IMR-90 (cell line): ENCODE measurements around the gene GOLGA6C. TPM values are rescaled to one million over a fixed set of nuclear protein-coding genes. Genes with fewer than 3 reads are reported as not detected.

Experiments used
- ATAC-seq: fragments of 200-7000 bp; cut with Tn5 transposase; 2 replicates; pipeline ENCODE4 v1.9.1; 2020; ENCODE audit warnings: low read depth, mild to moderate bottlenecking, moderate library complexity
- BruUV-seq: library from RNA; stranded (reverse); fragments of 400-500 nt; replicated peaks from 2 replicates; lab custom pipeline; 2021; lab: Mats Ljungman, UMichigan
- CTCF ChIA-PET: fragments of 300-600 bp; formaldehyde crosslinking; extraction: SDS; loops from one replicate; lab custom pipeline; 2021; ENCODE audit warnings: antibody characterized with exemption; lab: Yijun Ruan, JAX
- POLR2A ChIA-PET: fragments of 300-600 bp; sonication (Branson Sonifier 250); formaldehyde crosslinking; loops from one replicate; lab custom pipeline; 2022; ENCODE audit warnings: antibody characterized with exemption; ENCODE audit not compliant: unreplicated experiment; lab: Charles Lee
- DNase-seq: peaks from one replicate; pipeline ENCODE4 v3.0.0; 2013
- H2AFZ ChIP-seq: replicated peaks from 2 replicates; pipeline ENCODE3; 2013; ENCODE audit warnings: low read length, mild to moderate bottlenecking; ENCODE audit not compliant: poor library complexity
- H2AK5ac ChIP-seq: 2 replicates; pipeline ENCODE4 v1.6.1; 2013; ENCODE audit warnings: low read depth, low read length, inconsistent platforms
- H2AK9ac ChIP-seq: replicated peaks from 2 replicates; pipeline ENCODE3; 2013; ENCODE audit warnings: mild to moderate bottlenecking, low read depth, low read length, moderate library complexity; ENCODE audit not compliant: poor library complexity
- H2BK120ac ChIP-seq: 2 replicates; pipeline ENCODE4 v1.6.1; 2013; ENCODE audit warnings: low read depth, low read length, inconsistent platforms
- H2BK15ac ChIP-seq: 3 replicates; pipeline ENCODE4 v1.6.1; 2013; ENCODE audit warnings: low read depth, low read length, inconsistent platforms
- H2BK20ac ChIP-seq: 2 replicates; pipeline ENCODE4 v1.6.1; 2013; ENCODE audit warnings: low read depth, mild to moderate bottlenecking, inconsistent platforms, low read length, moderate library complexity
- H2BK5ac ChIP-seq: 2 replicates; pipeline ENCODE4 v1.6.1; 2013; ENCODE audit warnings: mild to moderate bottlenecking, low read depth, low read length, inconsistent platforms; ENCODE audit not compliant: poor library complexity, severe bottlenecking
- H3K14ac ChIP-seq: replicated peaks from 2 replicates; pipeline ENCODE4 v1.6.1; 2013; ENCODE audit warnings: low read depth, low read length, inconsistent platforms
- H3K18ac ChIP-seq: 2 replicates; pipeline ENCODE4 v1.6.1; 2013; ENCODE audit warnings: low read depth, low read length, control low read depth
- H3K23ac ChIP-seq: 2 replicates; pipeline ENCODE4 v1.6.1; 2013; ENCODE audit warnings: low read depth, low read length, inconsistent platforms
- H3K27ac ChIP-seq: 2 replicates; pipeline ENCODE4 v1.5.1; 2013; ENCODE audit warnings: mild to moderate bottlenecking, control low read depth, low read length; ENCODE audit not compliant: insufficient read depth
- H3K27me3 ChIP-seq: 2 replicates; pipeline ENCODE4 v1.6.1; 2013; ENCODE audit warnings: low read length; ENCODE audit not compliant: control insufficient read depth, insufficient read depth
- H3K36me3 ChIP-seq: 2 replicates; pipeline ENCODE4 v1.6.1; 2013; ENCODE audit warnings: low read length, mixed read lengths; ENCODE audit not compliant: control insufficient read depth, insufficient read depth
- H3K4ac ChIP-seq: 2 replicates; pipeline ENCODE4 v1.6.1; 2013; ENCODE audit warnings: low read depth, low read length, inconsistent platforms
- H3K4me1 ChIP-seq: 2 replicates; pipeline ENCODE4 v1.6.1; 2013; ENCODE audit warnings: low read length, mixed read lengths; ENCODE audit not compliant: control insufficient read depth, insufficient read depth
- H3K4me2 ChIP-seq: 2 replicates; pipeline ENCODE4 v1.6.1; 2013; ENCODE audit warnings: low read depth, mild to moderate bottlenecking, control low read depth, low read length, moderate library complexity
- H3K4me3 ChIP-seq: 2 replicates; pipeline ENCODE4 v1.5.1; 2013; ENCODE audit warnings: low read depth, mild to moderate bottlenecking, control low read depth, low read length, moderate library complexity; ENCODE audit not compliant: insufficient read depth
- H3K56ac ChIP-seq: 2 replicates; pipeline ENCODE4 v1.6.1; 2013; ENCODE audit warnings: low read length, inconsistent platforms; ENCODE audit not compliant: insufficient read depth; ENCODE audit errors: extremely low read depth
- H3K79me1 ChIP-seq, 2 experiments: 2 replicates each; pipeline ENCODE4 v1.6.1; 2013; ENCODE audit warnings: low read length in 2 of 2, inconsistent platforms in 1 of 2, low read depth in 1 of 2
- H3K9ac ChIP-seq: 2 replicates; pipeline ENCODE4 v1.6.1; 2013; ENCODE audit warnings: low read depth, low read length, control low read depth
- H3K9me1 ChIP-seq: 2 replicates; pipeline ENCODE4 v1.6.1; 2013; ENCODE audit warnings: low read length, inconsistent platforms; ENCODE audit not compliant: insufficient read depth
- H3K9me3 ChIP-seq: 2 replicates; pipeline ENCODE4 v1.6.1; 2013; ENCODE audit warnings: low read length; ENCODE audit not compliant: control insufficient read depth, insufficient read depth
- H4K20me1 ChIP-seq: 2 replicates; pipeline ENCODE4 v1.6.1; 2013; ENCODE audit warnings: low read length, inconsistent platforms; ENCODE audit not compliant: insufficient read depth
- H4K5ac ChIP-seq: 2 replicates; pipeline ENCODE4 v1.6.1; 2013; ENCODE audit warnings: mild to moderate bottlenecking, low read depth, low read length, control low read depth
- H4K8ac ChIP-seq, 2 experiments: 2 replicates each; pipeline ENCODE4 v1.6.1; 2013; ENCODE audit warnings: low read depth in 2 of 2, low read length in 2 of 2, control low read depth in 1 of 2, inconsistent platforms in 1 of 2
- H4K91ac ChIP-seq: 2 replicates; pipeline ENCODE4 v1.6.1; 2013; ENCODE audit warnings: low read depth, low read length, inconsistent platforms; ENCODE audit not compliant: insufficient read depth
- BHLHE40 ChIP-seq: fragments of 150-350 bp; IDR thresholded peaks from 2 replicates; pipeline ENCODE4 v1.6.1; 2016; ENCODE audit warnings: mild to moderate bottlenecking, low read depth, low read length
- CEBPB ChIP-seq: IDR thresholded peaks from 2 replicates; pipeline ENCODE4 v1.6.1; 2012; ENCODE audit warnings: low read depth, low read length, improper control_type of control experiment
- MAZ ChIP-seq: IDR thresholded peaks from 2 replicates; pipeline ENCODE4 v1.6.1; 2012; ENCODE audit warnings: low read depth, mild to moderate bottlenecking, low read length, improper control_type of control experiment, moderate library complexity, borderline replicate concordance
- POLR2A ChIP-seq: IDR thresholded peaks from 2 replicates; pipeline ENCODE4 v1.6.1; 2012; ENCODE audit warnings: mild to moderate bottlenecking, low read depth, low read length
- RAD21 ChIP-seq: IDR thresholded peaks from 2 replicates; pipeline ENCODE4 v1.6.1; 2012; ENCODE audit warnings: low read length, improper control_type of control experiment
- RCOR1 ChIP-seq: IDR thresholded peaks from 2 replicates; pipeline ENCODE4 v1.6.1; 2012; ENCODE audit warnings: mild to moderate bottlenecking, low read length, improper control_type of control experiment; ENCODE audit not compliant: insufficient replicate concordance
- RFX5 ChIP-seq: IDR thresholded peaks from 2 replicates; pipeline ENCODE4 v1.8.0; 2012; ENCODE audit warnings: low read depth, mild to moderate bottlenecking, low read length, moderate library complexity
- SMC3 ChIP-seq: fragments of 150-350 bp; IDR thresholded peaks from 2 replicates; pipeline ENCODE4 v1.6.1; 2016; ENCODE audit warnings: low read depth, mild to moderate bottlenecking, antibody characterized with exemption, low read length, moderate library complexity
- WGBS, 2 experiments: methylation state at CpG; one replicate each; pipeline versions ENCODE4 v1.1.5 to v1.1.7; 2013; ENCODE audit warnings: missing lambda C conversion rate in 2 of 2; ENCODE audit not compliant: insufficient read length in 1 of 2; ENCODE audit errors: extremely low coverage in 2 of 2; 5-methylcytosine and 5-hydroxymethylcytosine counted together
- dilution Hi-C: fragments of 300-500 bp; cut with HindIII; formaldehyde crosslinking; loops from one replicate; pipeline ENCODE4 v1.14.3; 2018; ENCODE audit warnings: low sequenced_read_pairs; ENCODE audit not compliant: unreplicated experiment
- in situ Hi-C: fragments of 300-500 bp; cut with MboI; formaldehyde crosslinking; loops from 3 replicates; pipeline ENCODE4 v1.14.3; 2019; ENCODE audit warnings: low sequenced_read_pairs, inconsistent platforms, mixed read lengths
- intact Hi-C: fragments of 100-400 bp; cut with micrococcal nuclease; formaldehyde crosslinking; loops from 2 replicates; pipeline ENCODE4 v1.10.0; 2022
- polyA plus RNA-seq, 3 experiments: library from polyadenylated mRNA; depleted of rRNA; stranded (reverse); fragments of >200 nt; gene quantifications; 2 replicates each; pipeline ENCODE4 v1.2.3, GENCODE V29; 2012; ENCODE audit warnings: low replicate concordance in 1 of 3
- total RNA-seq: library from RNA; depleted of rRNA; stranded (reverse); fragments of >200 nt; gene quantifications from 2 replicates; pipeline ENCODE4 v1.2.3, GENCODE V29; 2012

Gene GOLGA6C
- total and polyA plus RNA-seq, 2 of the 4 experiments (the other 2 are of a cell fraction): not detected

GRCh38 chr15:75211436-75212199 lies 46.5 kb upstream of the GOLGA6C start:
- Histone ChIP-seq H2AFZ (no peak overlapping the region), H3K27ac (no peak overlapping the region), H2AK5ac (no peak overlapping the region), H2AK9ac (no peak overlapping the region), H2BK5ac (no peak overlapping the region), H2BK20ac (no peak overlapping the region), H3K23ac (no peak overlapping the region), H3K36me3 (peaks cover 62% of the 10 kb centered on the region), H3K4me2 (no peak overlapping the region), H3K4ac (no peak overlapping the region), H3K27me3 (no peaks in the 10 kb centered on the region), H3K79me1 (peaks cover 17 to 51% of the 10 kb centered on the region in 2 experiments), H2BK120ac (no peak overlapping the region), H4K5ac (no peak overlapping the region), H3K18ac (no peak overlapping the region), H3K9me3 (no peaks in the 10 kb centered on the region), H4K8ac (no peak overlapping the region), H4K91ac (no peak overlapping the region), H4K20me1 (peaks cover 81% of the 10 kb centered on the region), H3K4me3 (no peak overlapping the region), H2BK15ac (no peak overlapping the region), H3K14ac (no peak overlapping the region), H3K56ac (no peak overlapping the region), H3K9ac (no peak overlapping the region), H3K9me1 (no peaks in the 10 kb centered on the region), H3K4me1 (no peaks in the 10 kb centered on the region)
- ChIA-PET POLR2A (no interaction called here), CTCF (no interaction called here)
- intact Hi-C loops: no loop called here
- 80% methylated on average over 3 of the region's 9 CpGs; no CpG with 5 or more reads in 1 of the 2 experiments for WGBS, 2 experiments
- dilution Hi-C loops: no loop called here
- ATAC-seq (no peak), DNase-seq (no peak)
- no TSS peak for BruUV-seq
- no peak for TF ChIP-seq MAZ
- TF ChIP-seq CEBPB: no peak
- no peak for TF ChIP-seq POLR2A
- TF ChIP-seq RAD21: no peak
- no peak for TF ChIP-seq RCOR1
- TF ChIP-seq BHLHE40: no peak
- TF ChIP-seq SMC3: no peak
- TF ChIP-seq RFX5: no peak
- in situ Hi-C loops: no loop called here
